Muscle layer of duodenum (tissue), 2 donors: ENCODE data around the gene UGT1A6.
"Not testable (repeated sequence)": the region's sequence is repeated elsewhere in the genome, so short reads cannot be mapped to it uniquely, and the experiment has no call there.

Experiments used
- H3K27ac ChIP-seq: one replicate; pipeline ENCODE4 v1.7.0; 2013; ENCODE audit warnings: mild to moderate bottlenecking, low read length
- H3K27me3 ChIP-seq: one replicate; pipeline ENCODE4 v1.7.0; 2013; ENCODE audit warnings: low read depth, mild to moderate bottlenecking, control low read depth, low read length
- H3K36me3 ChIP-seq, 2 donors: one replicate each; pipeline ENCODE4 v1.7.0; 2013; ENCODE audit warnings: low read length in 2 of 2, control low read depth in 1 of 2, mild to moderate bottlenecking in 1 of 2; ENCODE audit not compliant: insufficient read depth in 2 of 2, control insufficient read depth in 1 of 2
- H3K4me1 ChIP-seq, 2 donors: one replicate each; pipeline ENCODE4 v1.7.0; 2013; ENCODE audit warnings: low read length in 2 of 2, mild to moderate bottlenecking in 2 of 2, control low read depth in 1 of 2, moderate library complexity in 1 of 2; ENCODE audit not compliant: insufficient read depth in 2 of 2, control insufficient read depth in 1 of 2
- H3K4me3 ChIP-seq, 2 donors: one replicate each; pipeline ENCODE4 v1.7.0; 2013; ENCODE audit warnings: low read length in 2 of 2, low read depth in 1 of 2, mild to moderate bottlenecking in 1 of 2
- H3K9me3 ChIP-seq, 2 donors: one replicate each; pipeline ENCODE4 v1.7.0; 2013; ENCODE audit warnings: low read length in 2 of 2, control low read depth in 1 of 2, mild to moderate bottlenecking in 1 of 2; ENCODE audit not compliant: control insufficient read depth in 1 of 2
- donor health status: healthy.

Gene UGT1A6

GRCh38 chr2:233736868-233737653, 44.4 kb downstream of the UGT1A6 start:
- H3K36me3 ChIP-seq, H3K27ac ChIP-seq, H3K4me3 ChIP-seq, H3K27me3 ChIP-seq, H3K9me3 ChIP-seq, H3K4me1 ChIP-seq: not testable (repeated sequence)

- no peak overlapping the region for H3K4me3 ChIP-seq
- no peaks in the 10 kb centered on the region for H3K4me1 ChIP-seq
- no peaks in the 10 kb centered on the region for H3K9me3 ChIP-seq
- H3K36me3 ChIP-seq, result no peaks in the 10 kb centered on the region
- H3K27ac ChIP-seq, result no peak overlapping the region
- no peaks in the 10 kb centered on the region for H3K27me3 ChIP-seq
These were observed 48.2 kb downstream of the UGT1A6 start for GRCh38 chr2:233740870-233741269.

DNA sequence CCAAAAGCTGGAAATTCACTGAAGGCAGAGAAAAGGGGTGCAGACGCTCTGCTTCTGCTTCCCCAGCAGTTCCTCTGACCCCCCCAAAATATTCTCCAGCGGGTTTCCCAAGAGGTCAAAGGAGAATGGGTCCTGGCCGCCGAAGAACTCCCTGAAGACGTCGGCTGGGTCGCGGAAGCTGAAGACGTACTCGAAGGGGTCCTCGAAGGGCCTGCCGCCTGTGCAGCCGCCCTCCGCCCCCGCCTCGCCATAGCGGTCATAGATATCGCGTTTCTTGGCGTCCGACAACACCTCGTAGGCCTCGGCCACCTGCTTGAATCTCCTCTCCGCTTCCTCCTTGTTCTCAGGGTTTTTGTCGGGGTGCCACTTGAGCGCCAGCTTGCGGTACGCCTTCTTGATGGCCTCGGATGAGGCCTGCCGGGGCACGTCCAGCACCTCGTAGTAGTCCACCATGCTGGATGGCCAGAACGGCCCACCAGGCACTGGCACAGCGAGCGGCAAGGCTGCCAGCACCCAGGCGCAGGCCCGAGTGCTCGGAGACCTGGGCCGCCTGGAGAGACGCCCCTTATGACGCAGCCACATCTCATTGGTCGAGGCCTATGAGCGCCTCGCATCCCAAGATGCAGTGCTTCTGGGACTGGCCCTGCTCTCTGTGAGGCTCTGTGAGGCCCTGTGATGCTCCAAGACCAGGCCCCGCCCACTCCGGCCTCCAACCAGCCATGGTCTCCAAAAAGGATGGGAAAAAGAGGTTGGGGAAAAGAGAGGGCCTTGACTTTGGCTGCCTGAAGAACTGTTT, 51.0 kb downstream of the UGT1A6 start:
- Histone ChIP-seq H3K9me3 (no peaks in the 10 kb centered on the region), H3K4me3 (no peak overlapping the region), H3K27me3 (no peaks in the 10 kb centered on the region), H3K4me1 (no peaks in the 10 kb centered on the region), H3K36me3 (no peaks in the 10 kb centered on the region), H3K27ac (no peak overlapping the region)

- H3K27ac ChIP-seq, result no peak overlapping the region
- no peaks in the 10 kb centered on the region for H3K27me3 ChIP-seq
- H3K4me3 ChIP-seq, result no peak overlapping the region
- no peaks in the 10 kb centered on the region for H3K9me3 ChIP-seq
- no peaks in the 10 kb centered on the region for H3K36me3 ChIP-seq
- no peaks in the 10 kb centered on the region for H3K4me1 ChIP-seq
These were observed 52.5 kb downstream of the UGT1A6 start for GRCh38 chr2:233745073-233745755.

DNA sequence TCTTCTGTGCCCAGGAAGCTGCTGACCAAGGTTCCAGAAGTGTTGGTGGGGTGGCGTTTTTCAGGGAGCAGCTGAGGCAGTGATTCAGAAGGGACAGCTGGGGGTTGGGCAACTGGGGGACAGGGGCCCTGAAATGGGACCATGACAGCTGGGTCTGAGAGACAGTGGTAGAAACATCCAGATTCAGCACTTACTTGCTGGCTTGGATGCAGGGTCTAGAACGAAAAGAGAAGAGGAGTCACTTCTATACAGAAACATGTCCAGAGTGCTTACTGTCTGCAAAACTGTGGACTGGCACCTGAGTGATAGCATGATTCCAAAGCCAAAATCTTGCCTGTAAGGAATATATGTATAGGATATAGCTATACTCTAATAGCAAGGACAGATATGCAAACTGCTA, 53.1 kb downstream of the UGT1A6 start:
- not testable (repeated sequence) for H3K27me3 ChIP-seq, H3K27ac ChIP-seq, H3K4me1 ChIP-seq, H3K36me3 ChIP-seq, H3K9me3 ChIP-seq, H3K4me3 ChIP-seq

GRCh38 chr2:233746475-233747282, 54.0 kb downstream of the UGT1A6 start:
- Histone ChIP-seq H3K36me3 (no peaks in the 10 kb centered on the region), H3K4me3 (no peak overlapping the region), H3K27ac (no peak overlapping the region), H3K4me1 (no peaks in the 10 kb centered on the region), H3K9me3 (no peaks in the 10 kb centered on the region), H3K27me3 (no peaks in the 10 kb centered on the region)

DNA sequence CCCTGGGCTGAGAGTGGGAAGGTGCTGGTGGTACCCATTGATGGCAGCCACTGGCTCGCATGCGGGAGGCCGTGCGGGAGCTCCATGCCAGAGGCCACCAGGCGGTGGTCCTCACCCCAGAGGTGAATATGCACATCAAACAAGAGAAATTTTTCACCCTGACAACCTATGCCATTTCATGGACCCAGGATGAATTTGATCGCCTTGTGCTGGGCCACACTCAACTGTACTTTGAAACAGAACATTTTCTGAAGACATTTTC, 54.5 kb downstream of the UGT1A6 start:
- no peaks in the 10 kb centered on the region for H3K4me1 ChIP-seq
- no peaks in the 10 kb centered on the region for H3K27me3 ChIP-seq
- no peak overlapping the region for H3K4me3 ChIP-seq
- no peak overlapping the region for H3K27ac ChIP-seq
- no peaks in the 10 kb centered on the region for H3K36me3 ChIP-seq
- no peaks in the 10 kb centered on the region for H3K9me3 ChIP-seq

DNA sequence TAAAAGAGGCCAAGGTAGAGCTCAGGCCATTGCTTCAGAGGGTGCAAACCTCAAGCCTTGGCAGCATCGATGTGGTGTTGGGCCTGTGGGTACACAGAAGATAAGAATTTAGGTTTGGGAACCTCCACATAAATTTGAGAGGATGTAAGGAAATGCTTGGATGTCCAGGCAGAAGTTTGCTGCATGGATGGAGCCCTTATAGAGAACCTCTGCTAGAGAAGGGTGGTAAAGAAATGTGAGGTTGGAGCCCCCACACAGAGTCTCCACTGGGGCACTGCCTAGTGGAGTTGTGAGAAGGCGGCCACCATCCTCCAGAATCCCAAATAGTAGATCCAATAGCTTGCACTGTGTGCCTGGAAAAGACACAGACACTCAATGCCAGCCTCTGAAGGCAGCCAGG, 58.0 kb downstream of the UGT1A6 start:
- H3K4me3 ChIP-seq, H3K4me1 ChIP-seq: not testable (repeated sequence)

GRCh38 chr2:233751212-233752009, 58.7 kb downstream of the UGT1A6 start:
- H3K27ac ChIP-seq, H3K4me3 ChIP-seq, H3K36me3 ChIP-seq, H3K9me3 ChIP-seq, H3K4me1 ChIP-seq, H3K27me3 ChIP-seq: not testable (repeated sequence)

More for the DNA sequence above, 58.0 kb downstream of the UGT1A6 start:
- H3K9me3 ChIP-seq, H3K27me3 ChIP-seq, H3K36me3 ChIP-seq, H3K27ac ChIP-seq: not testable (repeated sequence)

GRCh38 chr2:233754872-233755611, 62.4 kb downstream of the UGT1A6 start:
- no peaks in the 10 kb centered on the region for H3K36me3 ChIP-seq
- H3K27me3 ChIP-seq, result no peaks in the 10 kb centered on the region
- no peak overlapping the region for H3K27ac ChIP-seq
- no peak overlapping the region for H3K4me3 ChIP-seq
- no peaks in the 10 kb centered on the region for H3K4me1 ChIP-seq
- no peaks in the 10 kb centered on the region for H3K9me3 ChIP-seq
